Skeletal muscle cell (primary cell): Measurements from ENCODE around the gene INMT.

Experiments
- DNase-seq: peaks from one replicate; pipeline ENCODE4 v3.0.0-alpha.2; 2010; ENCODE audit warnings: low read depth
- H3K4me3 ChIP-seq: 2 replicates; pipeline ENCODE4 v1.5.1; 2011; ENCODE audit warnings: low read depth, mild to moderate bottlenecking, control low read depth, low read length, moderate library complexity

The INMT gene

GRCh38 chr7:30775992-30776391 is 24.1 kb downstream of the INMT start:
- H3K4me3 ChIP-seq, result no peak overlapping the region
- DNase-seq, result no peak

- DNase-seq, result no peak
These were observed 25.0 kb downstream of the INMT start for GRCh38 chr7:30776971-30777370.

DNA sequence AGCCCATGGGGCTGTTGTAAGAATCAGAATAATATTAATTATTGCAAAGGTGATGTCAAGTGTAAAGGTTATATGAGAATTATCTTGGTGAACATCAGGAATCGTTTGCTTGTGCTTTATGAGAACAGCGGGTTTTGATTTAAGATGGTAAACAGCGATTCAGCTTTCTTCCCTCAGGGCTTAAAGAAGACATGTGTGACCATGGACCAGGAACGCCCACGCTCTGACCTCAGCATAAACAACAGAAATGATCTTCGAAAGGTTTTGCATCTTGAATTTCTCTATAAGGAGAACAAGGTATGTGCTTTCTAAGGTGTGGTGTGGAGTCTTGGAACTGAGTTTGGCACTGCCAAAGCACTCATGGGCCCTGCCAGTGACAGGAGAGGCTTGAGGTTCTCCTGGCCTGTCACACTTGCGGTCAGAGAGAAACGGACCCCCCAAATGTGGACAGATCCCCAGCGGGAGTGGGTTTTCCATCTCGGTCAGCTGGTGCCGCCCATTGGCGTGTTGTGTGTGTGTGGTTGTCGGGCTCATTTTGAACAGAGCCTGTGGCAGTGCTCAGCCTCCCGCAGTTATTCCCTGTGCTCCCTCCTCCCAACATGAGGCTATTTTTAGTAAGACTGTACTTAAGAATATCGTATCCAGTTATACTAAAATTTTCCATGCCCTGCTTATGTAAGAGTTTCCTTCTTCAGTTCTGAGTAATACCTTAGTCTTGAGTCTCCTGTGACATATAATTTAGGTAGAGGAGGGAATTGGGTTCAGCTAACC is 26.5 kb downstream of the INMT start:
- no peak overlapping the region for H3K4me3 ChIP-seq
- no peak for DNase-seq

More at GRCh38 chr7:30776971-30777370, 25.0 kb downstream of the INMT start:
- H3K4me3 ChIP-seq, result no peak overlapping the region

DNA sequence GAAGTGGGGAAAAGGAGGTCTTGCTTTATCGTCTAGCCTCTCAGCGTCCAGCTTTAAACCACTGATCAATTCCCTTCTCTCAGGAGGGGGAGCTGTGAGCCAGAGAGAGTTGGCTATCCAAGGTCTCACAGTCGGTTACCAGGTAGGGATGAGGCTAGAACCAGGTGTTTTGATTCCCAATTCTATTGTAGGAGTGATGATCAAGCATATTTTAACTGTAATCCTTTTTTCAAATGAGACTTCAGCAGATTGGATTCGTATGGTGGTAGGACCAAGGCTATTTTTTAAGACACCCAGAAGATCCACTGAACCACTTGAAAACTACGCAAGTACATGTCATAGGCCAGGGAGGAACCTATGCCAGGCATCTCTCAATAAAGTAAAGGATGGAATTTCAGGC is 27.6 kb downstream of the INMT start:
- no peak overlapping the region for H3K4me3 ChIP-seq
- DNase-seq, result no peak

GRCh38 chr7:30780941-30781340 is 29.0 kb downstream of the INMT start:
- no peak overlapping the region for H3K4me3 ChIP-seq
- no peak for DNase-seq

GRCh38 chr7:30782690-30783089 is 30.8 kb downstream of the INMT start:
- H3K4me3 ChIP-seq, result no peak overlapping the region
- DNase-seq, result no peak

DNA sequence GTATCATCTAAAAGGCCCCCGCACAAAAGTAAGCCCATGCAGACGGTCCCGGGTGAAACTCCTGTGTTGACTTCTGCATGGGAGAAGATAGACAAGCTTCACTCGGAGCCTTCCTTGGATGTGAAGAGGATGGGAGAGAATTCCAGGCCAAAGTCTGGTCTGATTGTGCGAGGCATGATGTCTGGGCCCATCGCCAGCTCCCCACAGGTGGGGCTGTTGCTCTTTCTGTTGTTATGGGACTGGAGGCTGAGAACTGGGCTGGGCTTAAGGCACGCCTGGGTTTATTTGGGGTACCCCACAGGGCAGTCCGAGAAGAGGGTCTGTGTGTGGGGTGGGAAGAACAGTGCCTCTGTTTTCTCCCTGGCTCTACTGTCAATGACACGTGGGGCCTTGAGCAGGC is 33.9 kb downstream of the INMT start:
- no peak for DNase-seq
- no peak overlapping the region for H3K4me3 ChIP-seq

DNA sequence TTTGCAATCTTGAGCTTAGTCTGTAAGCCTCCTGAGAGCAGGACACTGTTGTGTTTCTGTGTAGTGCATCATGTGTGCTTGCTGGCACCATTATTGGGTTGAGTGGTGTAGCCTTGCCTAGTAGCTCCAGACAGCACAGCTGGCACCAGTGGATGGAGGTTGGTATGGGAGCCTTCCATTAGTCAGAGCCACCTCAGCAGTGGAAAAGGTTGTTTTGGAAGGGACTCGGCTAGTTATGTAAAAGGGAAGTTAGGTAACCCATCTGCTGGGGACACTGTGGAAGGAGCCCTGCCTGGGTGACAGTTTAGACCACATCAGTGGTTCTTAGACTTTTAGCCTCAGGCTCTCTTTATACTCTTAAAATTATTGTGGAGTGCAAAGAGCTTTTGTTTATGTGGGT is 35.6 kb downstream of the INMT start:
- H3K4me3 ChIP-seq, result no peak overlapping the region
- no peak for DNase-seq

DNA sequence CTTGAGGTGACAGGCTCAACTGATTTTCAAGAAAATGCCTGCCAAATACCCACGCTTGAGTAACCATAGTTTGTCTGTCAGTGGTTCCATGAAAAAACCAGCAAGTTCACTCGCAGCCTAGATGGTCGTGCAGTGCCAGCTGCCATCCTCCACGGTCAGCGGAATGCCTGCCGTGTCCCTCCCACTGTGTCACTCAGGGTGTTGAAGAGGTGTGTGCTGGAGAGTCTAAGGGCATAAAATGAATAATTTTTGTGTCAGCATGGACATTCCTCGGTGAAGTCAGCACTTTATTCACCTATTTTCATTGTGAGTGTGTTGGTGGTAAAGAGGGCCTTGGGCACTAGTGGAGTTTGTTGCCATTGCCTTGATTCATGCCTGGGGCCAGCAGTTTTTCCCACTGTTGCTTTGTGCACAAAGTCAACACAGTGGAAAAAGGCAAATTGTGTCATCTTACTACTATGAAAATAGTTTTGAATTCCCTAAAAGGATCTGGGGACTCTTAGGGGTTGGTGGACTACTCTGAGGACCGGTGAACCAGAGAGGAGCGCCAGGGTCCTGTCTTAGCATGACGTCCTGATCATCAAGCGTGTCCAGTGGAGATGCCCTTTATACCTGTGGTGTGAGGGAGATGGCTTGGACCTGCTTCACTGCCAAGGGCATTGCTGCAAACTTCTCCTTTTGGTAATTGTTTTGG is 36.9 kb downstream of the INMT start:
- no peak for DNase-seq
- H3K4me3 ChIP-seq, result no peak overlapping the region

DNA sequence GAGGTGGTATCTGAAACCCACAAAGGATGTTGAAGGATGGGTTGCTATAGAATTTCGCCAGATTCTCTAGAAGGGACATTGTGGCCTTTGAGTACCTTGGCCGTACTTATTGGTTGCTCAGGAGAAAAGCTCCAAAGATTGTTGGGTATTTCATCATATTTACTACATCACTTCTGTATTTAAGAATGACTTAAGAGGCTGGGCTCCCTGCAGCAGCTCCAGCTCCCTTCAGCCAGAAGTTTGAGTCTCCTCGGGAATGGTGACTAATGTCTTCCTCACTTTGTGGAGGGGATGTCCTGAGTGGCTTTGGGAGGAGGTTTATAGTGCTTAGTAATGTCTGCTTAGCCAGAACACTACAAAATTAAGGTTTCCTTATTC is 37.4 kb downstream of the INMT start:
- peak; percentile 62 for DNase-seq
- H3K4me3 ChIP-seq, result no peak overlapping the region

GRCh38 chr7:30790356-30790755 is 38.4 kb downstream of the INMT start:
- H3K4me3 ChIP-seq, result no peak overlapping the region
- no peak for DNase-seq

GRCh38 chr7:30791114-30791513 is 39.2 kb downstream of the INMT start:
- no peak overlapping the region for H3K4me3 ChIP-seq
- no peak for DNase-seq

DNA sequence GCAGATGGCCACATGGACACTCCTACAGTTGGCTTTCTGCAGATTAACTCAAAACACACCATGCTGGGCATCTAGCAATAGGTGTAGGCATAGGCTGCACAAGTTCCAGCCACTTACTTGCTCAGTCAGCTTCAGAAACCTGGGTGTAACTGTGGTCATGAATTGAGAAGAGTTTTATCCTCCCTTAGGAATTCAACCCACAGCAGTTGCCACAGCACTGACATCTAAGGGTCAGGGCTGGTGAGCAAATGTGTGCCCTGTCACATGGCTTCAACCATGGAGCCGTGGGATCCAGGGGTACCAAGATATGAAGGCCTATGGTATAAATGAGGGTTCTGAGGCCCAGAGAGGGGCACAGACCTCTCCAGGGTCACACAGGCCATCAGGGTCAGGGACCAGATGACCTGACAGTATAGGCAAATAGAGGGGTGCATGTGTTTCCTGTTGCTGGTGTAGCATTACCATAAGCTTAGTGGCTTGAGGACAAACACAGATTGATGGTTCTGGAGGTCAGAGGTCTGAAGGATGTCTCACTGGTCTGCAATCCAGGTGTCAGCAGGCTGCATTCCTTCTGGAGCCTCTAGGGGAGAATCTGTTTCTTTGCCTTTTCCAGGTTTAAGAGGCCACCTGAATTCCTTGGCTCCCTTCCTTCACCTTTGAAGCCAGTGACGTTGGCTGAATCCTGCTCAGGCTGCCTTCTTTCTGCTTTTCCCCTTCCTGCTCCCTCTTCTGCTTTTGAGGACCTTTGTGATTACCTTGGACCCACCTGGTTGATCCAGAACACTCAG is 43.4 kb downstream of the INMT start:
- no peak for DNase-seq
- H3K4me3 ChIP-seq, result no peak overlapping the region

- H3K4me3 ChIP-seq, result no peak overlapping the region
- peak; percentile 31 for DNase-seq
These were observed 44.4 kb downstream of the INMT start for GRCh38 chr7:30796105-30796869.

GRCh38 chr7:30797176-30798040 is 45.5 kb downstream of the INMT start:
- H3K4me3 ChIP-seq, result no peak overlapping the region
- no peak for DNase-seq

DNA sequence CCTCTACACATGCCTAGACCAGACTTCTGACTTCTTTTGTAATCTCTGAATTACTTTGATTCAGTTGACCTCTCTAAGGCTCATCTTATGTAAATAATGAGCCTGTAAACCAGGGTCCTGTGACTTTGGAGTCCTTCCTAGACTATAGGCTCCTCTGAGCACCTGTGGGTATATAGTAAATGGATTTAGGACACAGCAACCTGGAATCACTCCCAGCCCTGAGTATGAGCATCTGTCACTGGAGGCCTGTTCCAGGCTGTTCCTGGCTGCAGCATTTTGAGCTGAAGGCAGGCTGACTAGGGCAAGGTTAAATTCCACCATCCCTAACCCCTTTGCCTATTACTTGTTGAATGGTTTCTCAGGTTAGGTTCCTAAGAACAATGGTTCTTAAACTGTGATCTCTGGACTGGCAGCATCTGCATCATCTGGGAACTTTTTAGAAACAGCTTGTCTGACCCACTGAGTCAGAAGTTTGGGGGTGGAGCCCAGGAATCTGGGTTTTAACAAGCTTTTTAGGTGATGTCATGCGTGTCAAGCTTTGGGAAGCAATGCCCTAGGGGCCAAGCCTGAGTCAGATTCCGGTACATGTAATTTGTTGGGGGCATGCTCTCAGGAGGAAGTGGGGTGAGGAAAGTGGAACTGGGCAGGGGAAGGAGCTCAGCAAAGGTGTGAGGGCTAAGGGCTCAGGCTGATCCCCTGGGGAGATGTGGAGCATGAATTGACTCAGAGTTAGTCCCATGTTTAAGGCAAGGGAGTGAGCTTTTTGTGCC is 47.5 kb downstream of the INMT start:
- peak; percentile 92 for DNase-seq
- no peak overlapping the region for H3K4me3 ChIP-seq

- no peak for DNase-seq
- no peak overlapping the region for H3K4me3 ChIP-seq
These were observed 48.2 kb downstream of the INMT start for GRCh38 chr7:30799976-30800661.
